ENCODE results near the gene ZFAND2B. TPM values are rescaled to one million over a fixed set of nuclear protein-coding genes. Genes with fewer than 3 reads are reported as not detected.

Gene ZFAND2B, protein sequence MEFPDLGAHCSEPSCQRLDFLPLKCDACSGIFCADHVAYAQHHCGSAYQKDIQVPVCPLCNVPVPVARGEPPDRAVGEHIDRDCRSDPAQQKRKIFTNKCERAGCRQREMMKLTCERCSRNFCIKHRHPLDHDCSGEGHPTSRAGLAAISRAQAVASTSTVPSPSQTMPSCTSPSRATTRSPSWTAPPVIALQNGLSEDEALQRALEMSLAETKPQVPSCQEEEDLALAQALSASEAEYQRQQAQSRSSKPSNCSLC
- 31.4 TPM for total RNA-seq (2021; ENCODE audit: unreplicated experiment)
- 35.6 and 40.9 TPM in 2 replicates for polyA plus RNA-seq (2012)
- percentile 53 among the genes with signal in this experiment for Bru-seq, nascent RNA
- BruChase-seq, experiment 1, labeled RNA remaining after a 6-hour chase: percentile 71 among the genes with signal in this experiment
- percentile 64 among the genes with signal in this experiment for BruChase-seq, experiment 2, labeled RNA remaining after a 2-hour chase
- long read RNA-seq, transcript ZFAND2B-212 (10 exons, 1,199 nt): minor isoform, 7 of 32 reads
- long read RNA-seq, transcript ZFAND2B-201 (9 exons, 1,314 nt): major isoform, 11 of 32 reads
- long read RNA-seq, partial matches to known transcripts: 2 of 32 reads
- long read RNA-seq, other reads (novel, unspliced or antisense): 8 of 32 reads

DNA sequence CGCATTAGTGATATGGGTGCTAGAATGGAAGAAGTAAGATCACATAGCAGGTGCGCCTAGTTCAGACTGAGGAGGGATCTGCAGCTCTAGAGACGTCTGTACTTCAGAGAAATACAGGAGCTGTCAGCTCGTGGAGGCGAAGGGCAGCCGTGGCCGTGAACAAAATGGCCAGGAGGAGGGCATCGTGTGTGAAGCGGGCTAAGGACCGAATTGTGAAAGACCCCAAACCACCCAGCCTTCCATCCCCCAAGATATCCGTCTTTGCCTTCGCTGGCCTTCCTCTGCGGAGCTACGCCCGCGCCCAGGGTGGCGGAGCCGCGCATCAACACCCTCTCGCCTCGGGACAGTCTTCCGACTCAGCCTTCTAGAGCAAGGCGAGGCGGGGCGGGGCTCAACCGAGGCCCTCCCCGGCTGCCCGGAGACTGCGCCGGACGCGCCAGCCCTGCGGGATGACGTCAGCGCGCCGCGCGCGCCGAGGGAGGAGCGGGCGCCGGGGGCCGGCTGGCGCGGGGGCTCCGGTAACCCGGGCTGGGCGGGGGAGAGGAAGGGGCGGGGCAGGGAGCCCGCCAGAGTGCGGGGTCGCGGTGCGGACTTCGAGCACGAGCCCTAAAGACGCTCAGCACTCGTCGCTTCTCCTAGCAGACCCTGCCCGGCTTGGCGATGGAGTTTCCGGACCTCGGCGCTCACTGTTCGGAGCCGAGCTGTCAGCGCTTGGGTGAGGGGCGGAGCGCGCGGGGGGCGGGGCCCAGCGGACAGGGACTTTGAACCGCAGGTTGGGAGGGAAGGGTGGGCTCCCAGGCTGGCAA is at the start of gene ZFAND2B:
Gene ZFAND2B, plus strand, starts transcription at position 455 of the 806 bp plus-strand sequence. Its CDS starts 206 bp downstream, at position 661.
- CTCF ChIA-PET: interaction anchor here (1.1 to 1.7 kb wide), 4 partner anchors 9 to 88 kb away, joined by 3 to 6 read pairs (median 4); partner anchors contain the start of gene ABCB6
- peaks cover 0 to 9% of the 10 kb centered on the region in 2 experiments; a peak in 2 of 4 replicates for H3K9me3 ChIP-seq (ENCODE audit: control insufficient read depth in 1 of 2, insufficient read depth in 1 of 2, low read depth in 1 of 2, low read length in 2 of 2)
- no peaks in the 10 kb centered on the region for H4K20me1 ChIP-seq (ENCODE audit: insufficient read depth)
- TF ChIP-seq SIN3A (IDR thresholded peaks at IDR 0.05; ENCODE audit: low read depth) (peak; percentile 93), SP1 (IDR thresholded peaks at IDR 0.05; ENCODE audit: low read depth) (peak; percentile 50), TCF7L2 (IDR thresholded peaks at IDR 0.05; ENCODE audit: borderline replicate concordance, extremely low read depth, insufficient read depth, insufficient read length) (peak; percentile 35), CTCF (IDR thresholded peaks at IDR 0.05 in 2 of 3, conservative IDR thresholded peaks at IDR 0.05 in 1 of 3; ENCODE audit: borderline replicate concordance in 1 of 3, insufficient read depth in 1 of 3, low read depth in 2 of 3, low read length in 2 of 3) (no peak; a peak in 1 of 6 replicates), POLR2AphosphoS5 (IDR thresholded peaks at IDR 0.05; ENCODE audit: low read depth, low read length) (peak; percentile 99), MAX (IDR thresholded peaks at IDR 0.05) (peak; percentile 70), POLR2A (IDR thresholded peaks at IDR 0.05; ENCODE audit: borderline replicate concordance, extremely low read depth, insufficient read depth, insufficient read length) (peak; percentile 94), ZBTB33 (IDR thresholded peaks at IDR 0.05; ENCODE audit: extremely low read depth, insufficient replicate concordance, low read length) (no peak), FOSL1 (IDR thresholded peaks at IDR 0.05; ENCODE audit: low read depth) (no peak)
- TF ChIP-seq, protein P1, sequence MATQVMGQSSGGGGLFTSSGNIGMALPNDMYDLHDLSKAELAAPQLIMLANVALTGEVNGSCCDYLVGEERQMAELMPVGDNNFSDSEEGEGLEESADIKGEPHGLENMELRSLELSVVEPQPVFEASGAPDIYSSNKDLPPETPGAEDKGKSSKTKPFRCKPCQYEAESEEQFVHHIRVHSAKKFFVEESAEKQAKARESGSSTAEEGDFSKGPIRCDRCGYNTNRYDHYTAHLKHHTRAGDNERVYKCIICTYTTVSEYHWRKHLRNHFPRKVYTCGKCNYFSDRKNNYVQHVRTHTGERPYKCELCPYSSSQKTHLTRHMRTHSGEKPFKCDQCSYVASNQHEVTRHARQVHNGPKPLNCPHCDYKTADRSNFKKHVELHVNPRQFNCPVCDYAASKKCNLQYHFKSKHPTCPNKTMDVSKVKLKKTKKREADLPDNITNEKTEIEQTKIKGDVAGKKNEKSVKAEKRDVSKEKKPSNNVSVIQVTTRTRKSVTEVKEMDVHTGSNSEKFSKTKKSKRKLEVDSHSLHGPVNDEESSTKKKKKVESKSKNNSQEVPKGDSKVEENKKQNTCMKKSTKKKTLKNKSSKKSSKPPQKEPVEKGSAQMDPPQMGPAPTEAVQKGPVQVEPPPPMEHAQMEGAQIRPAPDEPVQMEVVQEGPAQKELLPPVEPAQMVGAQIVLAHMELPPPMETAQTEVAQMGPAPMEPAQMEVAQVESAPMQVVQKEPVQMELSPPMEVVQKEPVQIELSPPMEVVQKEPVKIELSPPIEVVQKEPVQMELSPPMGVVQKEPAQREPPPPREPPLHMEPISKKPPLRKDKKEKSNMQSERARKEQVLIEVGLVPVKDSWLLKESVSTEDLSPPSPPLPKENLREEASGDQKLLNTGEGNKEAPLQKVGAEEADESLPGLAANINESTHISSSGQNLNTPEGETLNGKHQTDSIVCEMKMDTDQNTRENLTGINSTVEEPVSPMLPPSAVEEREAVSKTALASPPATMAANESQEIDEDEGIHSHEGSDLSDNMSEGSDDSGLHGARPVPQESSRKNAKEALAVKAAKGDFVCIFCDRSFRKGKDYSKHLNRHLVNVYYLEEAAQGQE (IDR thresholded peaks at IDR 0.05; ENCODE audit: low read depth): no peak
- RAD21 ChIA-PET (ENCODE audit: low non-redundant PET in 1 of 2, low total read pairs in 2 of 2, uncharacterized antibody in 2 of 2, unreplicated experiment in 2 of 2): interaction anchor here in 1 of 2 experiments (0.6 kb wide), 1 partner anchor 9 kb away, joined by 9 read pairs; no protein-coding TSS in a partner anchor
- H3K36me3 ChIP-seq (ENCODE audit: control insufficient read depth in 1 of 2, insufficient read depth in 2 of 2, low read length in 2 of 2): peaks cover 10 to 13% of the 10 kb centered on the region in 2 experiments; a peak in 3 of 4 replicates
- POLR2A ChIA-PET: interaction anchor here (0.8 to 2.2 kb wide), 6 partner anchors 10 to 43 kb away, joined by 3 to 18 read pairs (median 4); partner anchors contain the start of genes ANKZF1, ATG9A and CNPPD1
- ATAC-seq: peak; percentile 97
- H3K4me2 ChIP-seq (ENCODE audit: low read length): peak within 1 kb of the TSS; percentile 94
- peak; percentile 78 for DNase-seq (ENCODE audit: low read depth, low spot score)
- H3K27me3 ChIP-seq (ENCODE audit: insufficient read depth, low read length): no peaks in the 10 kb centered on the region
- no peak within 1 kb of the TSS for H2AFZ ChIP-seq (ENCODE audit: low read depth, low read length, poor library complexity, severe bottlenecking)
- peaks cover 11 to 17% of the 10 kb centered on the region in 2 experiments for H3K4me1 ChIP-seq (ENCODE audit: control insufficient read depth in 1 of 2, insufficient read depth in 2 of 2, low read length in 2 of 2)
- no peaks in the 10 kb centered on the region for H3K9me2 ChIP-seq (ENCODE audit: insufficient read depth)
- H3K79me2 ChIP-seq (ENCODE audit: insufficient read depth, low read length): no peaks in the 10 kb centered on the region
- intact Hi-C loops (cut with micrococcal nuclease): loop anchor here (2.0 kb wide), 1 partner anchor 30 kb away; the partner anchor contains the start of gene CNPPD1
- H3K9ac ChIP-seq (ENCODE audit: low read length): peak within 1 kb of the TSS; percentile 77
- H3K27ac ChIP-seq (ENCODE audit: low read depth, low read length): peak within 1 kb of the TSS; percentile 68
- H3K4me3 ChIP-seq (replicated peaks in 1 of 2; ENCODE audit: low read depth in 1 of 2, low read length in 2 of 2): peak within 1 kb of the TSS; percentile 67
- TSS peak; percentile 92 for BruUV-seq (replicated peaks)
